ENCODE measurements around the gene GAK. TPM values are rescaled to one million over a fixed set of nuclear protein-coding genes. Genes with fewer than 3 reads are reported as not detected.

Gene GAK
- total and polyA plus RNA-seq, 7 donors, result 40.8 to 494 (median 124) TPM

DNA sequence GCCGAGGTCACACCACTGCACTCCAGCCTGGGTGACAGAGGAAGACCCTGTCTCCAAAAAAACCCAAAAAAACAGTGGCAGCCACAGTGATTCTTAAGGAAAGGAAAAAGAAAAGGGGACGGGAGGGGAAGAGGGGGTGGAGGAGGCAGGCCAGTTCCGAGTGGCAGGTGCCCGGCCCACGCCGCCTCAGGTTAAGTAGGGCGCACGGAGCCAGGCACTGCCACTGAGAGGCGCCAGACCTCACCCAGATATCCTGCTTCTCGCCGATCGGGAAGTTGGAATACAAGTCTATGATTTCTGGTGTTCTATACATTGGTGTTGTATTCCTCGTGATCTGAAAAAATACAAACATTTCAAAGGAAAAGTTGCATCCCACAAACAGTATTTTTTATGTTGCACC lies 35.9 kb downstream of the GAK start:
- no peaks in the 10 kb centered on the region for H3K4me1 ChIP-seq
- no peaks in the 10 kb centered on the region for H3K27me3 ChIP-seq
- no peak overlapping the region for H3K4me3 ChIP-seq
- DNase-seq, result no peak
- 93 to 97% methylated on average over 13 of the region's 13 CpGs for WGBS, 2 donors
- H3K9me3 ChIP-seq, result no peaks in the 10 kb centered on the region
- TF ChIP-seq POLR2A (IDR thresholded peaks at IDR 0.05), result no peak
- no peak for TF ChIP-seq POLR2AphosphoS5 (IDR thresholded peaks at IDR 0.05)
- no peak for TF ChIP-seq EP300 (IDR thresholded peaks at IDR 0.05)
- no peak for TF ChIP-seq CTCF (IDR thresholded peaks at IDR 0.05)
- H3K27ac ChIP-seq, result no peak overlapping the region
- peaks cover 11 to 84% (median 29%) of the 10 kb centered on the region in 4 donors for H3K36me3 ChIP-seq
- intact Hi-C loops (cut with DNase I), result no loop called here

DNA sequence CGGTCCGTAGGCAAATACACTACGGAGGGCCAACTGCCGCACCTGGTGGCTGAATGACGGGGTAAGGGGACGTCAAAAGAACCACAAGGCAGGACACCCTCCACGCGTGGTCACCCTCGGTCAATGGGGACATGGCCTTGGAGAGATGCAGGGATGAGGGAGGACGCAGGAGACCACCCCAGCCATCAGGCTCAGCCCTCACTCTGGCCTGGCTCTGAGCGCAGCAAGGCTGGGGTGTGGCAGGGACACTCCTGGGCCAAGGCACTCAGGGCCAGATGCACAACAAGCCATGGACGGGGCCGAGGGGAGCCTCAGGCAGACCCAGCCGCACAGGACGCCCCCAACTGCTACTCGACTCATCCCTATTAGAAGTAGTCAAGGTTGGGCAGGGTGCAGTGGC lies 36.5 kb downstream of the GAK start:
- H3K4me1 ChIP-seq, result no peaks in the 10 kb centered on the region
- H3K4me3 ChIP-seq, result no peak overlapping the region
- no peak for TF ChIP-seq POLR2A (IDR thresholded peaks at IDR 0.05)
- no peak for TF ChIP-seq CTCF (IDR thresholded peaks at IDR 0.05)
- no peak for TF ChIP-seq POLR2AphosphoS5 (IDR thresholded peaks at IDR 0.05)
- TF ChIP-seq EP300 (IDR thresholded peaks at IDR 0.05), result no peak
- no peaks in the 10 kb centered on the region for H3K27me3 ChIP-seq
- 94 to 97% methylated on average over 16 of the region's 16 CpGs for WGBS, 2 donors
- H3K9me3 ChIP-seq, result no peaks in the 10 kb centered on the region
- no peak overlapping the region for H3K27ac ChIP-seq
- intact Hi-C loops (cut with DNase I), result no loop called here
- peaks cover 11 to 83% (median 29%) of the 10 kb centered on the region in 4 donors for H3K36me3 ChIP-seq
- no peak for DNase-seq

DNA sequence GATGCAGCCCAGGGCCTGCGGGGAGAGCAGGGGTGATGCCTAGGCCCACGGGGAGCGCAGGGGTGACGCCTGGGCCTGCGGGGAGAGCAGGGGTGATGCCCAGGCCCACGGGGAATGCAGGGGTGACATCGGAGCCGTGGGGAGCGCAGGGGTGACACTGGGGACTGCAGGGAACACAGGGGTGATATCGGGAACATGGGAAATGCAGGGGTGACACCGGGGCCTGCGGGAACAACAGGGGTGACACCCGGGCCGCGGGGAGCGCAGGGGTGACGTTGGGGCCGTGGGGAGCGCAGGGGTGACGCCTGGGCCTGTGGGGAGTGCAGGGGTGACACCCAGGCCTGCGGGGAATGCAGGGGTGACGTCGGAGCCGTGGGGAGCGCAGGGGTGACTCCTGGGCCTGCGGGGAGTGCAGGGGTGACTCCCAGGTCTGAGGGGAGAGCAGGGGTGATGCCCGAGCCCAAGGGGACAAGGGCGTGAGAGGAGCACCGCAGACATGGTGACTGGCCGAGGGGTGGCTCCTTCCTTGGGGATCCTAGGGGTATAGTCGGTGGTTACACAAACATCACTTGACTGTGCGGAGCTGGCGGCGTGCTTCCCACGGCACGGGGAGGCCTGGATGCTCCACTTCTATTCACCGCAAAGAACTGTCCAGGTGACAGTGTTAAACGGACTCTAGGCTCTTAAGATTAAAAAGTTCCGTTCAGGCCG lies 38.0 kb downstream of the GAK start:
- TF ChIP-seq CTCF (IDR thresholded peaks at IDR 0.05), result no peak
- TF ChIP-seq POLR2A (IDR thresholded peaks at IDR 0.05), result no peak
- no peak for TF ChIP-seq EP300 (IDR thresholded peaks at IDR 0.05)
- no peak for TF ChIP-seq POLR2AphosphoS5 (IDR thresholded peaks at IDR 0.05)
- Histone ChIP-seq H3K27ac (no peak overlapping the region), H3K9me3 (no peaks in the 10 kb centered on the region), H3K36me3 (peaks cover 11 to 89% (median 42%) of the 10 kb centered on the region in 4 donors), H3K4me3 (no peak overlapping the region), H3K27me3 (no peaks in the 10 kb centered on the region), H3K4me1 (no peaks in the 10 kb centered on the region)
- 95 to 96% methylated on average over 40 of the region's 40 CpGs for WGBS, 2 donors
- no peak for DNase-seq
- intact Hi-C loops (cut with DNase I), result no loop called here

- 96% methylated on average over 41 of the region's 41 CpGs for WGBS, 2 donors
- H3K36me3 ChIP-seq, result peaks cover 14 to 96% (median 48%) of the 10 kb centered on the region in 4 donors
These were observed 38.7 kb downstream of the GAK start for GRCh38 chr4:893276-893994.

More at GRCh38 chr4:893276-893994, 38.7 kb downstream of the GAK start:
- no peak for TF ChIP-seq EP300 (IDR thresholded peaks at IDR 0.05)
- no peak for TF ChIP-seq POLR2A (IDR thresholded peaks at IDR 0.05)
- TF ChIP-seq POLR2AphosphoS5 (IDR thresholded peaks at IDR 0.05), result no peak
- no peak for TF ChIP-seq CTCF (IDR thresholded peaks at IDR 0.05)
- H3K9me3 ChIP-seq, result no peaks in the 10 kb centered on the region
- H3K27me3 ChIP-seq, result no peaks in the 10 kb centered on the region
- no peaks in the 10 kb centered on the region for H3K4me1 ChIP-seq
- no peak overlapping the region for H3K27ac ChIP-seq
- DNase-seq, result no peak
- H3K4me3 ChIP-seq, result no peak overlapping the region
- intact Hi-C loops (cut with DNase I), result no loop called here
